ENCODE measurements around the gene FAH.

The FAH gene

DNA sequence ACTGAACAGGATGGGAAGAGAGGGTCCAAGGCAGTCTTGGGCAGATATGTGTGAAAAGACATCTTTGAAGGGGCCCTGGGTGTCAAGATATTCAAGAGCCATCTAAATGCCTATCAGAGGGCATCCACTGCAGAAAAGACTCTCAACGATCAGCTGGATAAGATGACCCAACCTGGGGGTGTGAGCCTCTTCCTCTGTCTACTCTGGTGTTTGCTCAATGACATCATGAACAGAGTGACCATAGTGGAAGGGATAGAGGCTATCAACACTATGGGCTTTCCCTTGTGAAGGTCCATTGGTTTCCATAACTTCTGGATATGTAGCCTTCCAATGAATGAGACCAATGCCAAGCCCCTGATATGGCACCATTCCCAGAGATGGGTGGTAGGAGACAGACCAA lies 42.1 kb downstream of the FAH start:
- FAIRE-seq (no peak), DNase-seq (ENCODE audit: low spot score) (no peak)

DNA sequence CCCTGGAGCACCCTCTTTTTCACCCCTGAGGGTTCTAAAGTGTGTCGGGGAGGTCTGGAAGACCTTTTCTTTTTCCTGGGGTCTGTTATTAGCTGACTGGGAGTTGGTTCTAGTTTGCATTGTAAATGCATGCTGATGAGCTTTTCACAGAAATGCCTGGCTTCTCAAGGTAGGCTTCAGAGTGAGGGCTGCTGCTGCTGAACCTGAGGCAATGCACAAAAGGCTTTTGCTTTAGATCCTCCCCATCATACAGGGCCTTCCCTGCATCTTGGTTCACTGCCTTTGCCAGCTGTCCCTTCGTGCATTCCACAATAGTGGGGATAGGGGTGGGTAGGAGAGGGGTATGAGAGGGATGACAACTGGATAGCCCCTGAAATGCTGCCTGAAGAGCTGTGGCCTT lies 46.6 kb downstream of the FAH start:
- FAIRE-seq: no peak
- DNase-seq (ENCODE audit: low spot score): no peak

DNA sequence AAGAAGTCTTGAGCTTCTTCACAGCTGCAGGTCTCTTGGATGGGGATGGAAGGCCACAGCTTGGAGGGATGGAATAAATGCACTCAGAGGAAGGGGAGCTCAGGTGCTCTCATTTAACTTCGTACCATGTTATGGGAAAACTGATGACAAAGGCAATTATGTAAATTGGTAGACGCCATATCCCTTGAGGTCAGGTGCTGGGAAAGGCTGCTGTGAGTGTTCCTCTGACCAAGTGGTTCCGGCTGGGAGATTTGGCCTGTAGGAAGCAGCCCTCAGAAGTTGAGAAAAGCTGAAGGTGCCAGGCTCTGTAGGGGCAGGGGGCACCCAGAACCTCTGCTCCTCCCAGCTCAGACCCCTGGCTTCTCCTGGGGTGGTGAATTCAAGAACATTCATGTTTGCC lies 47.1 kb downstream of the FAH start:
- DNase-seq (ENCODE audit: low spot score): no peak
- no peak for FAIRE-seq

DNA sequence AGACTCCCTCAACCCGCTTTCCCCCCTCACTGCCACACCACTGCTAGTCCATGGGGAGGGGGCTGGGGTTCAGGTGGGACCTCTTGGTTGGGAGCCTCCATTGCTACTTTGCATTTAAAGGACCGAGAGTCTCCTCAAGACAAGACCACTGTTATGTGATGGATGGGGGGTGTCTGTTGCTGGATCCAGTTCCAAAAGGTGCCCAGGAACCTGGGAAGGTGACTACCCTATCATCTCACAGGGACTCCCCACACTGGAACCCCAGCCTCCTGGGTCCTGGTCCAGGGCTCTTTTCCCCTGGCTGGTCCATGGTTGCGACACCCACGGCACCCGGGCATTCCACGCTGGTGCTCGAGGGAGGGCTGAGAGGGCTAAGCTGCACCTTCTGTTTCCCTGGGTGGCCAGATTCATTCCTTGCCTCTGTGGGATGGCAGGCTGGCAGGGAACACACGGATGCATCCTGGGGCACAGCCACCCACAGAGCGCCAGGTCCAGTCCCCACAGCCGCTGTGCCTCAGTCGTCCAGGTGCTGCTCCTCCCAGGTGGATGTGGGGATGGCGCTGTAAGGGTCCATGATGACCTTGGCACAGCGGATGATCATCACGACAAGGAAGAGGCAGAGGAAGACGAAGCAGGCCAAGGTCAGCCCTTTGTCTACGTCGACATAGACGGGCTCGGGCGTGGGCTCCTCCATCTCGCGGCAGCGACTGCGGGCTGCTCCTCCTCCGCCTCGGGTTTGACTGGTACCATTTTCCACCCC lies 48.6 kb downstream of the FAH start:
- DNase-seq (ENCODE audit: low spot score): no peak
- FAIRE-seq: no peak

DNA sequence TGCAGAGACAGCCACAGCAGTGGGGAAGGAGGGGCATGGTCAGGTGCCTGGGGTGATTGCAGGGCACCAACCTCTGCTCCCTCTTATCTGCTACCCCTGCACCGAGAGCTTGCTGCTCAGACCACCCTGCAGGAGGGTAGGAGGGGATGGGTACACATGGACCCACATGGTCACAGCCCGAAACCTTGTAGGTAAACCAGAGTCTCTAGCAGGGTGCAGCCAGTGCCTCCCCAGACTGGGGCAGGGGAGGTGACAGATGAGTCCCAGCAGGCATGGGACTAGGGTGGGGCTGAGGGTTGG lies 49.2 kb downstream of the FAH start:
- no peak for FAIRE-seq

DNA sequence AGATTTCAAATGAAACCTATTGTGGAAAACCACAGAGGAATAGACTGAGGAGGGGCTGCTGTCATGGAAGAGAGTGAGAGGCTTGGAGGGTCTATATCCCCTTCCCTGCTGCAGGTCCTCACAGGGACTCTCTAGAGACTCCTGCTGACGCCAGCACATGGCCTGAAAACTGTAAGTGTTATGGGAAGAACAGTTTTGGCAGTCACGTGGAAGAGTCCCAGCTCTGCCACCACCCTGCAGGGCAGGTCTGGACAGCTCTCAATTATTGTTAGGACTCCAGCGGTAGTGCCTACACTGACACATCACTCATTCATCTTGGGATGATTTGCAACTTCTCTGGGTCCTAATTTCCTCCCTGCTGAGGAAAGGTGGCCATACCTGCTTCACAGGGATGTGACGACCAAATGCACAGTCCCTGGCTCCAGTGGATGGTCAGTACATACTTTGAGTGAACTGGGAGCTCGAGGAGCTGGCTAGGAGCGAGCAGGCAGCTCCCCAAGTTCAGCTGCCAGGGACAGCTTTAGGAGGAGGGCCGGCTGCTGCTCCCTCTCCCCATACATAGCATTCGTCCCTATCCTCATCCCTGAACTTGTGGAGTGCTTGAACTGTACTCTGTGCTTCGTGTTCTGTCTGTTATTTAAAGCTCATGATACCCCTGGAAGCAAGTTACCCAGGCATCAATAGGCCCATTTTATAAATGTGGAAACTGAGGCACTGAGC lies 50.0 kb downstream of the FAH start:
- no peak for FAIRE-seq
- peak; percentile 28 for DNase-seq (ENCODE audit: low spot score)

More for the DNA sequence above, 49.2 kb downstream of the FAH start:
- DNase-seq (ENCODE audit: low spot score): no peak

DNA sequence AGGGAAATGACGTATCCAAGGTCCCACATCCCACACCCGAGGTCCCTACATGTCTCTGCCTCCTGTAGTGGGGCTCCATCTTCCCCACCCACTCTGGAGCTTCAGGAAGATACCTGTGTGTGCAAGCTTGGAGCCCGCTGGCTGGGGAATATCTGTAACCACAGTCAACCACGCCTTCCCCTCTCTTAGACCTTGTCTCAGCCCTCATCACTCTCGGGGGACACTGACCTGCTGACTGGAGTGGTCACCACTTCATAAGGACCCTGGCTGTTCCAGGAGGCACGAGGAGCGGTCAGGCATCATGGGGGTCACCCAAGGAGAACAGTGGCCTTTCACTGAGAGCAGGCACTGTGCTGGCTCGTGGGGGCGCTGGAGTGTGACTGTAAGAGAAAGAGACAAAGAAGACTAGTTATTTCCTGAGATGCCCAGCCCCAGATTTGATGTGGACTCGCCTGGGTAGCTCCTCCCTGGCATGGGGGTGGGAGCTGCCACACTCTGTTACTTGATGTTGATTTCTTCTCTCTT lies 50.6 kb downstream of the FAH start:
- FAIRE-seq (no peak), DNase-seq (ENCODE audit: low spot score) (no peak)

DNA sequence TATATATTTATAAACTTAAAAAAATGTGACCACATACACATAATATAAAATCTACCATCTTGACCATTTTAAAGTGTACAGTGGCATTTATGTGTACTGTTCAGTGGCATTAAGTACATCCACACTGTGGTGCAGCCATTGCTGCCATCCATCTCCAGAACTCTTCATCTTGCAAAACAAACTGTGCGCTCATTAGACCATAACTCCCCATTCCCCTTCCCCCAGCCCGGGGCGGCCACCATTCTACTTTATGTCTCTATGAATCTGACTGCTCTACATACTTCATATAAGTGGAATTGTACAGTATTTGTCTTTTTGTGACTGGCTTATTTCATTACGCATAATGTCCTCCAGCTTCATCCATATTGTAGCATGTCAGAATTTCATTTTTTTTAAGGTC lies 51.4 kb downstream of the FAH start:
- DNase-seq (ENCODE audit: low spot score) (no peak), FAIRE-seq (no peak)

DNA sequence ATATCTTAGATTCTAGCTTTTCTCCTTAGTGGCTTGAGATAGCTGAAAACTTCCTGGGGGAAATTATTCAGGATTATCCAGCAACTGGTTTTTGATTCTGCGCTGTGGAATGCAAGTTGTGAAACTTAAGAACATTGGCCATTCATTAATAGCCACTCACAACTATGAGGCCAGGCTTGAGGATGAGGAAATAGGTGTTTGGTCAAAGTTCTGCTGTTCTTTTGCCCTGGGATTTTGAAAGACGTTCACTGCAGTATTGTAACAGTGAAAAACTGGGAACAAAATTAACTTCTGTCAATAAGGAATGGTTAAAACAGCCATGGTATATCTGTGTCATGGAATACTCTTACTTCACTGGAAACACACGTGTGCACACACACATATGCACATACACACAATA lies 55.1 kb downstream of the FAH start:
- FAIRE-seq: no peak

DNA sequence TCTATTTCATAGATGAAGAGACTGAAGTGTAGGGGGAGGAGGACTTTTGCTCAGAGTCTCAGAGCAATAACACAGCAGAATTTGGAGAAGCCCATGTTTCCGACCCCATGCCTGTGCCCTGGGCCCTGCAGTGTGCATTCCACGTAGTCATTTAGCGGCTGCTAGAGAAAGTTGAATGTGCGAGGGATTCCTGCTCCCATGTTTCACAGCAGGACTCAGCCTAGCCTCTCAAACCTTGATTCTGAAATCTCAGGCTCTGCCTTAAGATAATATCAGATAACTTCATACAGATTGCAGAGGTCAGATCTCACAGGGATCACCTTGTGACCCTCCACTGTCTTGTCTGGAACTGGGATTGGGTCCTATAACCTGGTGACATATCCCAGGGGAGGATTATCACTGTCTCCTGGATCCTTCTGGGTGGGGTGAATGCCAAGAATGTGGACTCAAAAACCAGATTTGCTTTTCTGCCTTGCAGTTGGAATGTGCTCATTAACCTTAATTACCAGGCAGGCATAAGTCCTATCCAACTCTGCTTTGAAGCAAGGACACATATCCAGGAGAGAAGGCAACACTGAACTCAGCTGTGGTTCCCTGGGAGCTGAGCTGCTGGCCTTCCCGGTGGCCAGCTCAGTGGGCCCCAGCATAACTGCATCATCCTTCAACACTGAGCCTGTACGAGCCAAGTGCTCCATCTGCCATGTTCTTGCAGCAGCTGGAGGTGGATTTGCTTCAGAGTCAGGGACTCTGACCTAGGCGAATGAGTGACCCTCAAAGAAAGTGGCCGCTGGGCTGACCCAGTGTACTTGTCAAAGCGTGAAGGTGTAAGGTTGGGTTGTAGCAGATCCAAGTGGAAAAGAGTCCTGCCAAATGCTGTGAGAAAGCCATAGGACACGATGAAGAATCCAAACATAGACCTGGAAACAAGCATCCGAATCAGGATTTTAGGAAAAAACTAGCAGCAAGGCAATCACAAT lies 56.2 kb downstream of the FAH start:
- no peak for DNase-seq (ENCODE audit: low spot score)
- FAIRE-seq: no peak

More for the DNA sequence above, 55.1 kb downstream of the FAH start:
- no peak for DNase-seq (ENCODE audit: low spot score)

DNA sequence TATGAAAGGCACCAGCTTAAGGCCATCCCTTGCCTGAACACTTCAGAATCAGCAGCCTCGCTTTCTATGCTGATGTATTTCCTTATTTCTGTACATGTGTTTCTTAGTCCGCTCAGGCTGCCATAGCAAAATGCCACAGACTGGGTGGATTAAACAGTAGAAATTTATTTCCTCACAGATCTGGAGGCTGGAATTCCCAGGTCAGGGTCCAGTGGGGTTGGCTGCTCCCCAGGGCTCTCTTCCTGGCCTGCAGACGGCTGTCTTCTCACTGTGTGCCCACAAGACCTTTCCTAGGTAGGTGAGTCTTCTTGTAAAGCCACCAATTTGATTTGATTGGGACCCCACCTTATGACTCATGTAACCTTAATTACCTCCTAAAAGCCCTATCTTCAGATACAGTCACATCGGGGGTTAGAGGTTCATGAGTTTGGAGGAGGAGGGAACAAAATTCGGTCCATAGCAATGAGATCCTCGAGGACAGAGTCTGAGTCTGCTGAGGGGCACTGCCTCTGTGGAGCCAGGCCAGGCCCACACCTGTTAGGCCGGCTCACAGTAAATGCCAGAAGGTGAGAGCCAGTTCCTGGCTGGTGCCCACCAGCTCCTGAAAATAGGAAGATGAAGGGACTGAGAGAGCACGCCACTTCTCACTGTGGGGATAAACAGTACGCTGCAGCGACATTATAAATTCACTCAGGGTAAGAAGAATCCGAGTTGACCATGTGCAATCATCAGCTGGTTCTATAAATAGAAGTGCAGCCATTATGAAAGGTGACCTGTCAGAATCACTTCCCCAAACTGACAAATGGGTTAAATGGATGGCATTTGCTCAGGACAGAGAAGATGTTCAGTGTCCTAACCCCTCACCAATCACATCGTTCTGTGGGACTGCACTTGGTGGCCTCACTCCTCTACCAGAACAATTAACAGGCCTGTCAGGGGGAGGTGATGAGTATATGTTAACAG lies 58.1 kb downstream of the FAH start:
- DNase-seq (ENCODE audit: low spot score) (no peak), FAIRE-seq (no peak)

DNA sequence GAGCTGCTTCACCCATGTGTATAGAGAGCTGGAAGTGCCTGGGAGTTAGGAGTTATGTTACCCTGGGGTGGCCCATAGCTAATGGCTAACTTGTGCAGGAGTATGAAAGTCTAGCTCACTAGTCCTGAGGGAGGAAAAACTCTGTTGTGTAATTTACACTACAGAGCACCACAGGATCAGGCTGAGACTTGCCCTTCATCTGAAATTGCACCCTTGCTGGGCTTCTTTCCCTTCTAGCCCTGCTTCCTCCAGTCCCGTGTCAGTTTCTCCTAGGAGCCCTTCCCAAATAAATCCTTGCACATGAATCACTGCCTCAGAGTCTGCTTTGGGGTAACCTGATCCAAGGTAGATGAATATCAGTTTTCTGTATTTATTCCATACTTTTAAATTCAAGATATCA lies 59.2 kb downstream of the FAH start:
- FAIRE-seq (no peak), DNase-seq (ENCODE audit: low spot score) (no peak)

DNA sequence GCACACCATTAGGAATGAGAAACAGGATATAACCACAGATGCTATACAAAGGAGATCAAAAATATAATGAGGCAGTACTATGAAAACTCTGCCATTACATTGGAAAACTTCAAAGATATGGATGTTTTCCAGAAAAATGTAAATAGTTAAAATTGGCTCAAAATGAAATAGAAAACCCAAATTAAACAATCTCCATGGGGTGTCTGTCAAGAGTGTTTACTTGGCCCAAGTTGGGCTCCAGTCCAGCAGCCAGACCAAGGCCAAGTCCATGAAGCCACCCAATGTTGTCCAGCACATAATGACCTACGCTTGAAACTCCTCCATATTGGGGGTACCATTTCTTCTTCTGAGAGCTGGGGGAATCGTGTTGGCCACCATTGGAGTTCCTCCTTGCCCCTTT lies 62.1 kb downstream of the FAH start:
- FAIRE-seq (no peak), DNase-seq (ENCODE audit: low spot score) (no peak)

DNA sequence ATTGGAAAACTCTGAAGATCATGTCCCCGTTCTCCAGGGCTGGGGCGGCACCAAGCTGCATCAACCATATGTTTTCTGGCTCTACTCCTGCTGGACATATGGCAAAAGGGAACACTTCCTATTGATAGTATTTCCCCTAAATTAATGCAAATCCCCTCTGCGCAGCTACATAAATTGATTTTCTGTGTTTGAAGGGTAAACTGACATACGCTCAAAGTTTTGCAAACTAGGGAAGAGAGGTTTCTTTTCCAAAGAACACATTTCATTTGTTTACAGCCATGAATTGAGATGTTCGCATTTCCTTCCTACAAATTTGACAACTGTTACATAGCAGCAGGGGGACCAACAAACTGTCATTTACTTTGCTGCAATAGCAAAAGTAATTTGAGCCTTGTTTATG lies 63.3 kb downstream of the FAH start:
- FAIRE-seq (peak; percentile 32), DNase-seq (ENCODE audit: low spot score) (no peak)

DNA sequence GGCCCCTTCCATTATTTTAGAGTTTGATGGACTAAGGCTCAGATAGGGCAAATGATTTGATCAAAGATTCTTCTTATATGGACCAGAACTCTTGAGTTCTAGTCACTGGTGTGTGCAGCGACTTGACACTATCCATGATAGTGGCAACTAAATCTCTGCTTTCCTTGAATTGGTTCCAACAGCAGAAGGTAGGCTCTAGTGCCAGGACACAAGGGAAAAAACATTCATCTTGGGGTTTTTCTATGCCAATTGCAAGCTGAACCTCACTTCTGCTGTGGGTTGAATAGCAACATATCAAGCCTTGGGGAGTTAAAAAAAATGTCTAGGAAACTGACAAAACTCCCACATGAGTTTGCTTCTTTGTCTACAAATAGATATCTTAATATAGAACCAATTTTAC lies 64.1 kb downstream of the FAH start:
- no peak for FAIRE-seq
- no peak for DNase-seq (ENCODE audit: low spot score)

DNA sequence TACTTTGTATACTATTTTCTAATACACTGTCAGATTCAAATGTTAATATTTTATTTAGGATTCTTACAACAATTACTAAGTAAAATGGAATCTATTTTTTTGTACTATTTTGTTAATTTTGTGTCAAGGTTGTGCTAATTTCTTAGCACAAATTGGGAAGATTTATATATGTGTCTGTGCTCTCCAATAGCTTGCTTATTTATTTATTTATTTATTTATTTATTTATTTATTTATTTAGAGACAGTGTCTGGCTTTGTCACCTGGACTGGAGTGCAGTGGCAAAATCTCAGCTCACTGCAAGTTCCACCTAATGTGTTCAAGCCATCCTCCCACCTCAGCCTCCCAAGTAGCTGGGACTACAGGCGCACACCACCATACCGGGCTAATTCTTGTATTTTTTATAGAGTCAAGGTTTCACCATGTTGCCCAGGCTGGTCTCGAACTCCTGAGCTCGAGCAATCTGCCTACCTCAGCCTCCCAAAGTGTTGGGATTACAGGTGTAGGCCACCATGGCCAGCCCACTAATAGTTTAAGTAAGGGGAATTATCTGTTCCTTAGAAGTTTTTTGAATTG lies 64.6 kb downstream of the FAH start:
- DNase-seq (ENCODE audit: low spot score) (no peak), FAIRE-seq (no peak)

DNA sequence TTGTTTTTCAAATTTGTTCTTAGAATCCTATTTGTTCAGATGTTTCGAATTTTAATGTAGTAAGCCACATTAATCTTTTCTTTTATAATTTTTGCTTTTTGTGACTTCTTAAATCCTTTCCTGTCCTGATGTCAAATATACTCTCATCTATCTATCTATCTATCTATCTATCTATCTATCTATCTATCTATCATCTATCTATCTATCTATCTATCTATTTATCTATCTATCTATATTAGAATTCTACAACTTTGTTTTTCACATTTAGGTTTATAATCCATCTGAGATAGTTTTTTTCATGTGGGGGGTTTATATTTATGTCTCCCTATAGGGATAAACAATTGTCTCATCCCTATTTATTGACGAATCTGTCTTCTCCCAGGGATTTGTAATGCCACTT lies 67.2 kb downstream of the FAH start:
- FAIRE-seq (no peak), DNase-seq (ENCODE audit: low spot score) (no peak)

DNA sequence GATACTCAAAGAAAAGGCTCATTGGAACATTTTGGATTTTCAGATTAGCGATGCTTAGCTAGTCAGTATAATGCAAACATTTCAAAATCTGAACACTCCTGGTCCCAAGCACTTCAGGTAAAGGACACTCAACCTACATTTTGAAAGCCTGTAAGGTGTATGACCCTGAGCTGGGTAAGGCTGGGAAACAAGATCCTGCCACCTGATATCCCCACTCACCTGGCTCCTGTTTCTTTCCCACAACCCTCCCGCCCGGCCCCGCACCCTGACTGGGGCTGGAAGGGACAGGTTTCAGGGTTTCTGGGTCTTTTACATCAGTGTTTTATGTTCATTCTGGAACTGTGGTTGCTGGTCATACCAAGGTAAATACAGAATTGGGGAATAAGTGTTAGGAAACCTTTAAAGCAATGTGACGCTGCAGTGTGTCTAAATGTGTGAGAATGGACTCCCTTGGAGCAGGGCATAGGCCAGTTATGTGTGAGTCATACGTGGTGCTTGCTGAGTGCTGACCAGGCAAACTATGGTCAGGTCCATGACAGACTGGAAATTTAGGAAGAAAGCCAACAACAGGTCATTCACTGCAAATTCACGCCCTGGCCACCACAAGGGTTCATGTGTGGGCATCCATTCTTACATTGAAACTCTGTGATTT lies 76.3 kb downstream of the FAH start:
- no peak for DNase-seq (ENCODE audit: low spot score)
- no peak for FAIRE-seq

DNA sequence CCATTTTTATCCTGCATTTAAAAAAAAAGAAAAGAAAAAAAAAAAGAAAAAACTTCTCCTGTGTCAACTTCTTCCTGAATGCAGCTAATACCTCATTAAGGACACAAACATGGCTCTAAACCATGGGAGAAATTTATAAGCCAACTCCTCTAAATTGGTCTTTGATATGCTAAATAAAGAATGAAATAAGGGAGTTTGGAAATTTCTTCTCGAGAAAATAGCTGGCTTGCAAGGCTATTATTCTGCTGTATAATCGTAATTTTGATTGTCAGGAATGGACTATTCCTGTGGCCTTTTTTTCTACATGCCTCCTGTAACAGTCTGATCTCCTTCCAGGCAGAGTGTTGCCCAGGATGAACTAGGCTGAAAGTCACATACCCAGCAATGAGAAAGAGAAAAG lies 78.6 kb downstream of the FAH start:
- DNase-seq (ENCODE audit: low spot score) (no peak), FAIRE-seq (no peak)

DNA sequence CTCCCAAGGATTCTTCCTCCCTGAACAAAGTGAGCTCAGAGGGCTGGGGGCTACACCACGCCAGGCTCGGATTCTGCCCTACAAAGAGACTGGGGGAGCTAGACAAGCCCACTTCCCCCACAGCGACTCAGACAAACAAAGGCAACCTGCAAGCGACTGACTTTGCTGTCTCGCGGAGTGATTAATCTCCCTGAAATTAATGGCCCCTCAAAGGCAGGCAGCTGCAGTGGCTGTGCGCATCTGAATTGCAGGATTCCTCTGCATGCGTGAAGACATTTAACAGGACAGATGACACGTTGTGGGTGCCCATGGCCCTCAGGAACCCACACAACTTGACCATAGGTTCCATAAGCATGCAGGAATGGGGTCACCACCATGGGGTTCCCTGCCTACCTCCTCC lies 80.8 kb downstream of the FAH start:
- DNase-seq (ENCODE audit: low spot score) (no peak), FAIRE-seq (no peak)
